HG03469 (cell line): ENCODE data around the gene SIPA1L3.
"Not testable (repeated sequence)": the region's sequence is repeated elsewhere in the genome, so short reads cannot be mapped to it uniquely, and the experiment has no call there.

ENCODE experiments used
- ATAC-seq: cut with Tn5 transposase; IDR thresholded peaks from one replicate; pipeline ENCODE4 v1.9.1; 2021; ENCODE audit warnings: mild to moderate bottlenecking, moderate library complexity, moderate number of reproducible peaks; ENCODE audit not compliant: unreplicated experiment

The SIPA1L3 gene

DNA sequence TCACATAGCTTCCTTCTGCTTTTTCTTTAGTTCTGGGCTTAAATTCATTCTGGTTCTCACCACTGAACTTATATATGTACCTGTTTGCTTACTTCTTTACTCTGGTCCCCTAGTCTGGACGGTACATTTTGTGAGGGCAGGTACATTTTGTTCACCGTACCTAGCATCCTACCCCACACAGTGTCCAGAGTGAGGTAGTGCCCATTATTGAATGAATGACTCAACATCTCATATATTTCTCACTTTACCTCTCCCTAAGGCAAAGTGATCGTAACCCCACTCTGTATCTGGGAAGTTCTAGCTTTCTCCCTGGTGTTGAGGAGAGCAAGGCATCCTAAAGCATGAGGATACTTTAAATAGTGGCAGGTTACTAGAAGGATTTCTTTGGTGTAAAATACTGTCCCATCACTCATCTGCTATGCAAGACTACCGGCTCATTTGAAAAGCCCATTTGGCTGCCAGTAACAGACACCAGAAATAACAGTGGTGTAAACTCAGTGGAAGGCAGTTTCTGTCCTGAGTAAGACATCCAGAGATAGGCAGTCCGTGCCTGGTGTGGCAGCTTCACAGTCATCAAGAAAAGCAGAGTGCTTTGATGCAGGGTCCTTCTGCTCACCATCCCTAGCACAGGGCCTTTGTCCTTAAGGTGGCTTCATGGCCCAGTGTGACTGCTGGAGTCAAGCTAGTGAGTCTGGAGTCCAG is 111.8 kb downstream of the SIPA1L3 start:
- ATAC-seq: no peak

DNA sequence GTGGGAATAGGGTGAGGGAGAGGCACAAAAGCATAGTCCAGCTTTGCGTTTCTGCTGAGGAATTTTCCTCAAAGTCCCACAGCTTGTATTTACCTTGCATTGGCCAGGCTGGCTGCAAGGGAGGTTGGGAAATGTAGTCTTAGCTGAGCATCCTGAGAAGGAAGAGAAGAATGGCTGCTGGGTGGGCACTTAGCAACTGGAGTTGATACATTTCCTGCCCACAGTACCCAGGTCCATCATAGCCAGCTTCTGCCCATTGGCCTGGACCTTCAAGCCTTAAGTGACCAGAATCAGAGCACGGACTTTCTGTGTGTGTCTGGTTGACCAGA is 112.4 kb downstream of the SIPA1L3 start:
- ATAC-seq: no peak

DNA sequence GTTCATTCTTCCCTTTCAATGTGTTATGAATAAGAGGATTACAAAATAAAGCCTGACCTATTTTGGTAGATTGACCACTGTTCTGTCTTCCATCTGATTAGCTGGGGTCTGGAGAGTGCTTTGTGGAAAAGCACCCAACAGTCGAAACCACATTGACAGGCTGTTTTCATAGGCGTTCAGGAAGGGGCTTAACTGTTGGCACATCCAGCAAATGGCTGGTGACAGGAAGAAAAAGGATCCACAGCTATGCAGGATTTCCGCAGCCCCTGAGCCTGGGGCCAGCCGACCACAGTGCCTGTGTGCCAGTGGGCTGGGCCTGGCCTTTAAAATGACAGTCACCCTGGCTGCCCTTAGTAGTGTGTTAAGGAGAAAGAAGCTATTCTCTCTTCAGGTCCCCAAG is 113.3 kb downstream of the SIPA1L3 start:
- ATAC-seq: no peak

DNA sequence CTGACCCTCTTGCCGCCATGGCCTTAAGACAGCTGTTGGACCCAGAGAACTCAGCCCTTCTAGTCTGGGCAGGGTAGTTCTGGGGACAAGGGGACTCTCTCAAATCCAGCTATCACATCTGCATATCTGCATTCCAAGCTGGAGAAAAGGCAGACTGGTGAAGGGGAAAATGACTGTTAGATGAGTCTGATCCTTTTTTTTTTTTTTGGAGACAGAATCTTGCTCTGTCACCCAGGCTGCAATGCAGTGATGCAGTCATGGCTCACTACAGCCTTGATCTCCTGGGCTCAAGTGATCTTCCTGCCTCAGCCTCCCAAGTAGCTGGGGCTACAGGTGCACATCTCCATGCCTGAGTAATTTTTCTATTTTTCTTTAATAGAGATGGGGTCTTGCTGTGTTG is 114.3 kb downstream of the SIPA1L3 start:
- no peak for ATAC-seq

DNA sequence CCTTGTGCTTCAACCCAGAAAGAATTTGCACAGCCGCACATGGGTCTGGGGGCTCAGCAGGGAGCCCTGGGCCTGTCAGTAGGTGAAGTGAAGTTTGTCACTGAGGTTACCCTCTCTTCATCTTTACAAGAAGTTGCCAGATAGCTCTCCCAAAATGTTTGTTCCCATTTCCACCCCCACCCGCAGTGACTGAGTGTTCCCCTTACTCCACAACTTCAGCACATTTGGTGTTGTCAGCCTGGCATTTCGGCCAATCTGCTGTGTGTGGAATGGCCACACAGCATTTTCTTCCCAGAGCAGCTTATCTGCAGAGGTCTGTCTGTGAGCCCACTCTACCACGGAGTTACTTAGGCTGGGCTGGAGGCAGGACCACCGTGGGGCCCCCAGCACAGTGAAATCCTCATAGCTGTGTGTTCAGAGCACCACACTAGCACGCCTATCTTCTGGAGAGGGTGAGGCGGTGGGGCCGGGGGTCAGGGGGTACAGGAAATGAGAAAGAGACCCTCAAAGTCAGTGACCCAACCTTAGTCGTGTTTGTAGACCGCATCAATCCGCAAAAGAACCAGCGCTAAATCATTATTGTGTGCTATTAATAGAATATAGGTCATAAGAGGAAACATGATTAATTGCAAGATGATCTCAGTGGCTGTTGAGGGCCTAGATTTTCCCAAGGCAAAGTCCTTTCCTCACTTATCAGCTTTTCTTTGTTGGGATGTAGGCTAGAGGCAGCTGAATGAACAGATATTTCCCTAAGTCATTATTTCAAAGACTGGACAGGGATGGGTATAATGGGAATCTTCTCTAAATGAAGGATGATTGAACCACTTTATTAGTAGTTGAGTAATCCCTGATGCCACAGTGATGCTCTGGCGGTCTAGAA is 116.0 kb downstream of the SIPA1L3 start:
- no peak for ATAC-seq

DNA sequence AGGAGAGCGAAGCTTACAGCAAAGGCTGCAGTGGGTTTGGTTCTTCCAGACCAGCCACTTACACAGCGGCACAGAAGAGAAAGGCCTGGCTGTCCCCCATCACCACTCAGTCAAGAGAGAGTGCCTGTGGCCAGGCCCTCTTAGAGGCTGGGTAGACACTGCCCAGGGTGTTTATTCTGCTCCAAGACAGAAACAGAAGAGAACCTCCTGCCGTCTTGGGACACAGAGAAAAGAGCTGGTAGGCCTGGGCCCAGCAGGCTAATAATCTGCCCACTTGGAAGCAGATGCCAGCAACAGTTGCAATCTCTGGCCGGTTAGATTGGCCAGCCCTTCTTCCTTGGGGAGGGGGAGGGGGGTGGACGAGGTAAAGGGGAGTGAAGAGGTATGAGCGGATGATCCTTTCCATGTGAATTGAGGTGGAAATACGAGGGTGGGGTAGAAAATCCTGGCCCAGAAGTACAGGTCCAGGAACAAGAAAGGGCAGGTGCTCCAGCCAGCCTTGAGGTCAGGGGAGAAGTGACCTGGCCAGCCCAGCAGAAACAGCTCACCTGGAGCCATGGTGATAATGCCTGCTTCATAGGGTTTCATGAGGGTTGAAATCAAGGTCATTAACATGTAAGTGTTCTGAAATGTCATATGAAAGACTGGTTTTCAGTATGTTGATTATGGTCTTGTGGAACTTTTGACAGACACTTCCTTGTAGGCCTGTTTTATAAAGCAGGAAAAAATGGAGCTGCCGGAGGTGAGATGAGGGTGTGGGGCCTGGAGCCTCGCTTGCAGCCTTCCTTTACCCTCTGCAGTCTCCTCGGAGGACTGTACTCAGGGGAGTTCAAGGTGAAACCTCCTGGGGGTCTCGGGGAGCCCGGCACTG is 116.9 kb downstream of the SIPA1L3 start:
- ATAC-seq: no peak

DNA sequence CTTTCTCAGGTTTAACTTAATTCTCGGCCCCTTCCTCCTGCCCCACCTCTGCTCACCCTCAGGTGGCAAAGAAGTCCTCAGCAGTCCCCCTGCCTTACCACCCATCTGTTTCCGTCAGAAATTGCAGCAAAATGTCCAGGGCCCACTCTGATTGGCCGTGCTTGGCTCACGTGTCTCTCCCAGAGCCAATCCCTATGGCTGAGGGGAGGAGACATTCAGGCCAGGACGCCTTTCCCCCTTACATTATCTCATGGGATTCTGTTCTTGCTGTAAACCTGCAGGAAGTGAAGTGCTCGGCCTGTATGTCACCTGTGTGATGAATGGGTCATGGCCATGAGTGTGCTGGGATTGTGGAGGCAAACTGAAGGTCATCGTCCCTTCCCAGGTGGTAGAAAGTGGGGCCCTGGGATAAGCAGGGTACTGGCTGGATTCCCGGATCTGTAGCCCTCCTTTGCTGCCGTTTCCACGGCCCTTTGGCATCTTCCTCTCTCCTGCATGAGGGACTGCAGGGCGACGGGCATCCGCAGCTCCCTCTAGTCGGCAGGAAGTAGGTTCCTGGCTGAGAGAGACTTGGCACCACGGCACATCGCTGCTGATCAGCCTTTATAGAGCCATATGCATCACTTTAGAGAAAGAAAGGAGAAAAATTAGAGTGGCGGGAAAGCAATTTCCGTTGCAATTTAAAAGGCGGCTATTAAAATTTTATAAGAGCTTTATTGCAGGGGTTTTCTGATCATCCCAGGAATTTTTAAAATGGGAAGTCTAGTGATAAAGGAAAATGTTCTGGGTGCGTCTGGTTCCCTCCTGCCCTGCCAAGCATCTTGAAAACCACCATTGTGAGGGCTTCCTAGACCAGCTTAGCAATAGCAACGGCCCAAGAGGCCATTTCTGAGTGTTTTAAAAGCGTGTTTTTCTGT is 118.2 kb downstream of the SIPA1L3 start:
- no peak for ATAC-seq

DNA sequence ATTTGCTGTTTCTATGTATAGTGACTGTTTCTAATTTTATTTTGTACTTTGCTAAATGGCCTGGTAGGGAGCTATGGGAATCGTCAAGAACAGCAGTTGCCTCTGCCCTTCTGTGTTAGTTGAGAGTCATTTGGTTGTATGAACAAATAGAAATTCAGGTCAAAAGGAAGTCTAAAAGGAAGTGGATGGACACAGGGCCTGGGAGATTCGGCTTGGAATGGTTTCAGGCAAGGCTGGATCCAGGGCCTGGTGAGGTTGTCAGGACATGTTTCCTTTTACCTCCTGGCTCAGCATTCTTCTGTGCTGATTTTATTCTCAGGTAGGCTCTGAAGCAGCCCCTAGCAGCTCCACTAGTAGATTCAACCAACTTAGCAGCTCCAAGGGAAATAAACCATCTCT is 118.9 kb downstream of the SIPA1L3 start:
- no peak for ATAC-seq

DNA sequence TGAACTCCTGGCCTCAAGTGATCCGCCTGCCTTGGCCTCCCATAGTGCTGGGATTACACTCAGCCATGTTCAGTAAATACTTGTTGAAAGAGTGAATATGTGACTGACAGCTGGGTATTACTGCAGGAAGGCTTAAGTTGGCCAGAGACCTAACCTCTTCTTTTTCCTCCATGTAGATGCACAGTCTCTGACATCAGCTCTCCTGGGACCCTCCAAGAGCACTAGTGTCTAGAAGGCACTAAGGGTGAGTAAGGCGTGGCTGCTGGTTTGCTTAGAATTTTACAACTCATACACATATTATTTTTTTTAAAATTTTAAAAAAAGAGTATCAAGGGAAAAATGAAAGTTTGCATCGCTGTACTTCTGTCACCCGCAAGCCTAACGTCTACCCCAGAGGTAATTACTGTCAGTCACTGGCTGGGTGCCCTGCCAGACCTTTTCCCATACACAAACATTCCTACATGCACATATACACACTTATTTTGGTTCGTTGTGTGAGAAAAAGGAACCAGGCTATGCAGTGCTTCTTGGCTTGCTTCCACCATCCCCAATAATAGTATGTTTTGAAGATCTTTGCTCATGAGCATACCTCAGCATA is 122.0 kb downstream of the SIPA1L3 start:
- ATAC-seq: no peak

DNA sequence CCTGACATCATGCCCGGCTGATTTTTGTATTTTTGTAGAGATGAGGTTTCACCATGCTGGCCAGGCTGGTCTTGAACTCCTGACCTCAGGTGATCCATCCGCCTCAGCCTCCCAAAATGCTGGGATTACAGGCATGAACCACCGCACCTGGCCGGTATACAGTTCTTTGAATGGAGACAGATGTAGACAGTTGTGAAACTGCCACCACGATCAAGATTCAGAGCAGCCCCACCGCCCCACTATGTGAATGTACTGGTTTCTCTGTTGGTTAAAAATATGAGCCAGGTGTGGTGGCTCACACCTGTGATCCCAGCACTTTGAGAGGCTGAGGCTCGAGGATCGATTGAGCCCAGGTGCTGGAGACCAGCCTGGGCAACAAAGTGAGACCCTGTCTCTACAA is 123.0 kb downstream of the SIPA1L3 start:
- ATAC-seq: not testable (repeated sequence)

DNA sequence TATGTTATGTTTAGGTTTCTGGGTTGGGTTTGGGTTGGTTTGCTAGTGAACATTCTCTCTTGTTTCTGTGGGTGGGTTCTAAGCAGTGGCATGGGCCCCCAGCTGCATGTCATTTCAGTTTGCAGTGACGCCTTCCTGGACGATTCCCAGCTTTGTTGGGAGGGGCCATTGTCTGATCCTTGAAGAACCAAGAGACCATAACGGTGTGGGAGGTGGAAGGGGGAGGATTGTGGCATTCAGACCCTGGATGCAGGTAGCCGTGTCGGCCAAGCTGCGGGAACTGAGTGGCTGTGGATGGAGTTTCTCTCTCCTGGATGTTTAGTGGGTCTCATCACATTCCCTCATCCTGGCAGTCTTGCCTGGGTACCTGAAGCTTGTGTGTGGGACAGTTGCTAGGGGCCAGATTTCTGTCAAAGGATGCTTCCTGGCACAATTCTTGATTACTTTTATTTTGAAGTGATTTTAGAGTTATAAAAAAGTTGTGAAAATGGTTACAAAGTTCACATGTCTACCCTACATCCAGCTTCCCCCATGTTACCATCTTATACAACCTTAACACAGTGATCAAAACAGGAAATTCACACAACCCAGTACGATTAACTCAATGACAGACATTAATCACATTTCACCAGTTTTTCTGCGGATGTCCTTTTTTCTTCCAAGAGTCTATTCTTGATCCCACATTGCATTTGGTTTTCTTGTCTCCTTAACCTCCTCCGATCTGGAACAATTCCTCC is 123.8 kb downstream of the SIPA1L3 start:
- ATAC-seq: no peak

DNA sequence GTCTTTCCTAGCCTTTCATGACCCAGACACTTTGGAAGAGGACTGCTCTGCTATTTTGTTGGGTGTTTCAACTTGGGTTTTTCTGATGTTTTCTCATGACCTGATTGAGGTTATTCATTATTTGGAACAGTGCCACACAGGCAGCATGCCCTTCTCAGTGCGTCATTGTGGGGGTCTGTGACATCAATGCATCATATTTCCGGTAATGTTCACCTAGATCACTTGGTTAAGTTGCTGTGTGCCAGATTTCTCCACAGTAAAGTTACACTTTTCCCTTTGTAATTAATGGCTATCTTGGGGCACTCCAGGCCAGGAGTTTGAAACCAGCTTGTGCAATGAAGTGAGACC is 124.4 kb downstream of the SIPA1L3 start:
- ATAC-seq: no peak

DNA sequence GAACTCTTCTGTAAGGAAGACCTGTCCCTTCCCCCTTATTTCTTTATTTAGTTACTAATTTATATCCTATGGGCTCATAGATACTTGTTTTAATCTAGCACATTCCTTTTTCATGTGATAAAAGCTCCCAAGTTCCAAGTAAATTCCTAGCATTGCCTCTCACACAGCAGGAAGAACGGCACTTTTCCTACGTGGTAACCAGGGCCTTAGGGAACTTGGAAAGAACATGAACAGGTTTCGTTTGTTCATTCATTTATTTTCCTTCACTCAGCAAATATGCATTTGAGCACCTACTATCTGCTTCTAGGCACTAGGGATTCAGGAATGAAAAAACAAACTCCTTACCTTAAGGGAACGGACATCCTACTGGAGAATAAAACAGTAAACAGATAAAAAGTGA is 125.1 kb downstream of the SIPA1L3 start:
- no peak for ATAC-seq

DNA sequence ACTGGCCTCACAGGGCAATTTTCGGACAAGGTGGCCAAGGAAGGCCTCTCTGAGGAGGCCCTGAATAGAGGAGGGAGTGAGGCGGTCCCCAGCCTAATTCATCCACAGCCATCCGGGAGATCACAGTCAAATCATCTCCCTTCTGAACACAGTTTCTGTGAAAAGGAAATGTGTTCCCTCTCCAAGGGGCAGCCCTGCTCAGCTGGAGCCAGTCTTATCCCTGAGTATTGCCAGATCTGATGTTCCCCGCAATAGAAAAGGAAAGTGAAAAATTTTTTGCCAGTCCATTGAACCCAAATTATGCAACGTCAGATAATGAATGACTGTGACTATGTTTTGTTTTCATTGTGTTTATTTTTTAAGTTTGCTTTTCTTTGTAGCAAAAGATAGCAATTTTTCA is 125.9 kb downstream of the SIPA1L3 start:
- no peak for ATAC-seq

DNA sequence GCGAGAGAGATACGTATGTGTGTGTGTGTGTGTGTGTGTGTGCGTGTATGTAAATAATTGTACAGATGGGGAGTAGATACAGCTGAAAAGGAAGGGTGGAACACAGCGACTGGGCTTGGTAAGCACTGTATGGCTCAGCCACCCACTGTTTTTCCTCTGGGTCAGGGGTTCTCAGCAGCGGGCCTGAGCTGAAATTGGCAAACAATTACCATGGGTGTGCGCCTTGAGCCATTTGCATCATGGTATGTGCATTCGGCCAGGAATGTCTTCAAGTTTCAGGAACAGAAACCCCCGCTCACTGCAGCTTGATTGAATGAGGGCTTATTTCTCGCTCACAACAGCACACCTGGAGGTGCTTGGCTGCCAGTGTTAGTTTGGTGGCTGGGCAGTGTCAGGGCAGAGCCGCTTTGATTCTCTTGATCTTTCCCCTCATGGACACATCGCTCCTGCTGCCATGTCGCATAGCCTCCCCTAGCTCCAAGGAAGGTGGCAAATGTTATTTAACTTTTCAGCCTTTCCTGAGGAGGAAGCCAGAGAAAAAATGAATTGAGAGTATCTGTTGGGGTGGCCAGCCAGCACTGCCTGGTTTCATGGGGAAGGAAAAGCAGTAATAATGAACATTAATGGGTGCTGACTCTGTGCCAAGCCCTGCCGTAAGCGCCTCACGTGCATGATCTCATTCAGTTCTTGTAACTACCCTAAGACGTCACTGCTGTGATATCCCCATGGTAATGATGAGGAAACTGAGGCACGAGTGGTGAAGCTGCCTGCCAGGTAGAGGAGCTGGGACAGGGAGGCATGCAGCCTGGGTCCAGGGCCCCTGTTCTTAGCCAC is 126.9 kb downstream of the SIPA1L3 start:
- ATAC-seq: peak; percentile 53

DNA sequence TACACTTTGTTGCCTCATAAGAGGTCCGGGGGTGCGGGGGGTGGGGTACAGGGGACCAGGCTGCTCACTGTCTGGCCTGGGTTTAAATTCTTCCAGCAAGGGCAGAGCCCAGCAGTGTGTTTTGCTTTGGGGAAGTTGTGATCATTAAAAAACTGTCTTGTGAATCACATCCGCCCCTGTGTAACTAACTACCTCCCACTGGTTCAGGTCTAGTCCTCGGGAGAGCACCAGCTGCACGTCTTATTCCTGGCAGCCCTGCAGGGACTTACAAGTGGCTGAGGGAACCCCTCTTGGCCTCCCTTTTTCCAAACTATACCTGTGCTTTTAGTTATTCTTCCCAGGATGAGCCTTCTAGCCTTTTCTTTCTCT is 127.5 kb downstream of the SIPA1L3 start:
- no peak for ATAC-seq

DNA sequence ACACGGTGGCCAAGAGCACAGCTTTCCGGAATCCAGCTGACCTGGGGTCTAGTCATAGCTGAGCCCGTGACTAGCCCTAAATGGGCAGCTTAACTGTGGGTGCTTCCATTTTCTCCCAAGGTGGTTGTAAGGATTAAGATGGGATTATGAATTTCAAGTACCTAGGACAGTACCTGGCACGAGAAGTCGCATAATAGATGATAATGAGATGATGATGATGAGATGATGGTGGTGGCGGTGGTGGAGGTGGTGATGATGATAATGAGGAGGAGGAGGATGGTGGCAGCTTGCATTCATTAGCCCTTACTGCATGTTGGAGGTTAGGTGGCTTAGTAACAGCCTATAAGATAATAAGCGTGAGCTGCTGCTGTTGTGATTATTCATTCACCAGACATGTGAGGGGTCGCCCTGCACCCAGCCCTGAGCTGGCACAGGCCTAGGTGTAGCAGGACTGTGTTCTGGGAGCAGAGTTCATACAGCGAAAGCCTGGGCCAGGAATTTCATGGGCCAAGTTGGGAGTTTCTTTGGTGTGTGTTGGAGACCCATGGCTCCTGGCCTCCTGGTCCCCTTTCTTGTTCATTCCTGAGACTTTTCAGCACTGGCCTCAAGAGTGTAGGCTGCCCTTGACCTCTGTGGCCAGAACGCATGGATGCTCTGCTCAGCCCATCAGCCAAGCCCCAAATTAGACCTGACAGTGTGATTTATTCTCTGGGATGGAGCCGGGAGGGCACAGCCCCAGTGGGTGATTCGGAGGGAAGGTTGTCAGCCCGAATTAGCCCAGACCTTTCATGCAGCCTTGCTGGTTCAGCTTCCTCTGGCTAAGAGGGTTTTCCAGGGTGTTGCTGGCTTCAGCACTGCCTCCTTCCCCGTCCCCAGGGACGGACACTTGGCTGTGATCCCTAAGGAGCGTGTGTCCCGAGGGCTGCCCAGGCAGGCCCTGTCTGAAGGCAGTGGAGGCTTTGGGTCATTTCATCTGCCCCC is 128.8 kb downstream of the SIPA1L3 start:
- ATAC-seq: no peak
